Stimulated activated CD4-positive, alpha-beta T cell treated with anti-CD3 and anti-CD28 coated beads, Interleukin-2, amount 100 ng/mL, for 48 hours (primary cell): ENCODE measurements around the gene MEG3.

Source experiments
- DNase-seq, 2 donors: peaks; one replicate each; pipeline ENCODE4 v3.0.0-alpha.2; 2020

MEG3 gene

DNA sequence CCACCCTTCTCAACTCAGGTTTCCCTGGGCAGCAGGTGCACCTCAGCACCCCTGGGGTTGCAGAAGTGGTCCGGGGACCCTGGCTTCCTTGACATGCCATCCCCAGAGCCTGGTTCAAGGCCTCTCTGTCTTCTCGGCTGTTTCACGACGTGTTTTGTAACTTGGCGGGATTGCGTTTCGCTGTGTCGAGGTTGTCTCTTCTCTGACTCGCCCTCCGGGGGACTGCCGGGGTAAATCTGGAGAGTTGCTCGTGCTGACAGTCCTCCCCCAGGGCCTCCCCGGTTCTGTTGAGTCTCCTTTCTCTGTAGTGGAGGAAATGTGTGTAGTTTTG lies 25.6 kb downstream of the MEG3 start:
- no peak for DNase-seq

GRCh38 chr14:100851946-100852620 lies 26.2 kb downstream of the MEG3 start:
- no peak for DNase-seq

GRCh38 chr14:100854435-100854834 lies 28.5 kb downstream of the MEG3 start:
- DNase-seq = no peak

DNA sequence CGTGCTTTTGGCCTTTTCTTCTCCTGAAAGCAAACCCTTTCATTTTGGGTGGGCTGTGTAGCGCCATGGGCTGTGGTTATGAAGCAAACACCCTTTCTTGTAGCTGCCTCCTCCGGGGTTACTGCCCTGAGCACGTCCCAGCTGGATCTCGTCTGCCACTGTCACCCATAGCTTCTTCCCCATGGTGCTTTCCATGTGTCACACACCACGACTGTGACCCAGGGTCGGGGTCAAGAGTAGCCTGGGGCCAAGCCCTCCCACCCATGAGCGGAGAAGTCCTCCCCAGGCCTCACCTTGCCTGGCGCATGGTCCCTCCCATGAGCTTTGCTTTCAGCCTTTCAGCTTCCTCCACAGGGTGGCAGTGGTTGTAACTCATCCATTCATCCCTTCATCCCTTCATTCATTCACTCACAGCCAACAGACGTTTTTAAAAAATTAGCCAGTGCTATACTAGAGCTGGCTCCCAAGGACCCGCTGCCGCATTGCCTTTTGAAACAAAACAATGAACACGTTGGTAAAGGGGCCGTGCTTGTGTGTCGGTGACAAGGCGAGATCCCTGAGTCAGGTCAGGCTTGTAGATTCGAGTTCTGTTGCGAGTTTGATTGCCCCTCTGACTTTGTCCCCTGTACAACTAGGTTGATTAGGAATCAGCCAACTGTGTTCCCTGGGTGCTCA lies 29.5 kb downstream of the MEG3 start:
- DNase-seq = no peak

DNA sequence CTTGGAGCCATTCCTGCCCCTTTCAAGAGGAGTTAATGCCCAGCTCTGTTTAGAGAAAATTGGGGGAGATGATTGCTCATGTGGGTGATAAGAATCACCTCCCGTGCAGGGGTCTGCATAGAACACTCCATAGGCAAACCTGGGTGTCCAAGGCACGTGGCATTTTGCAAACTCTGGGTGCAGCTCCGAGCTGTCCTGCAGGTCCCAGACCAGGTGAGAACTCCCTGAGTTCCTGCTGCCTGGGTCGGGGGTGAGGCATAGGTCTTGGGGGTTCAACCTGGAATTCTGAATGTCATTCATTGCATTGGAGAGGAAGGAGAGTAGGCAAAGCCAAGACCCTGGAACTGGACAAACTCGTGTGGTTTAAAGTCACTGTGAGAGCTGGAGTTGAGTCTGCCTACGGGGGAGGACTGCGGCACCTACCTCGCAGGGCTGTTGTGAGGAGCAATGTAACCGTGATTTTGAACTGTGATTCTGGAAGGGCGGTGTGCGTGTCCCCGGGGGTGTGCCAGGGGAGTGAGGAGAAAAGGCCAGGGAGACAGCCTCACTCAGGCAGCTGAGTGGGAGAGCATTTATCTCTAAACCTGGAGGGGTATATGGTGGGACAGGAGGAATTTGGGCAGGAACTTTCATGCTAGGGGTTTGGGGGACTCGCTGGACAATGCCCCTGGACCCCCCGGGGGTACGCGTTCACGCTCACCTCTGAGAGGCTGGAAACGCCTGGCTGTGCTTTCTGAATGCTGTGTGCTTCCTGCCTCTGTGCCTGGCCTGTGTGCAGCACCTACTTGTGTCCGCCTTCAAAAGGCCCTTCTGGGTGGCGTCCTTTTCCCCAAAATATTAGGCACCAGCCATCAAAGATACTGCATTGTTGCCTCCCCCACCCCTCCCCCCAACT lies 30.4 kb downstream of the MEG3 start:
- DNase-seq = no peak

GRCh38 chr14:100857233-100857922 lies 31.5 kb downstream of the MEG3 start:
- DNase-seq = no peak

DNA sequence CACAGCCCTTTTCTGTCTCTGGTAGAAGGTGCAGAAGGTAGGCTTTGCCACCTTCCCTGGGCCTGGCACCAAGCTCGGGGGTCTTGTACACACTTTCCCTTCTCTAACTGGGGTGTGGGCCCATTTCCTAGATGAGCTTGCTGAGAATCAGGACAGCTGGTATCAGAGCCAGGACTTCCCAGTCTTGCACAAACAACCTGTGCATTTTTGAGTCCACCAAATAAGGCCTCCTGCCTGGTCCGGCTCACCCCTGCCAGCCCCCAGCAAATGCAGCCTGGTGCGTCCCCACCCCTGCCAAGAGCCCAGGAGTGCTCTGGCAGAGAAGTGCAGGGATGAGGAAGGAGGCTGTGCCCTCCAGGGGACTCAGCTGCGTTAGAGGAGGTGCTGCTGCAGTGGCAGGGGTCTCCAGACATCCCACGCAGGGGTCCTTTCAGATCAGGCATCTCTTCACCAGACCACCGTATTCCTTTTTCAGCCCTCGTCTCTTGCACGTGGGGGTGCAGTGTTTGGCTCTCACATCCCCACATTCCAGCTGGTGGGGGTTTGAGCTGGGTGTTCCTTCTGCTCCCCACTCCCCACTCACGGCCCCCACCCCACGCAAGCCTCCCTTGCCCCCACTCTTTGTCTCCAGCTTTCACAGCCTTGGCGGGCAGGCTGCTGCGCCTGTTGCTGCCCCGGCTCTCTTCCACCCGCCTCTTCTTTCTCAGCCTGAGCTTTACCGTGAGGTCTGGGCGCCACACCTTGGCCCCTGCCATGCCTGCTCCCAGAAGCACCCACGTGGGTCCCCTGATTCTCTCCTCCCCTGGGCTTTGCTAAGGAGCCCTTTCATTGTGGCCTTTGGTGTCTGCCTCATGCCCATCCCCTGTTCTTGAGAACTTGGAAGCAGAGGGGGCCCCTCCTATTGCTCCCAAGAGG lies 32.3 kb downstream of the MEG3 start:
- DNase-seq = no peak

- DNase-seq = no peak
Observed at GRCh38 chr14:100858838-100859220, 32.9 kb downstream of the MEG3 start.

GRCh38 chr14:100859781-100860180 lies 33.9 kb downstream of the MEG3 start:
- no peak for DNase-seq

DNA sequence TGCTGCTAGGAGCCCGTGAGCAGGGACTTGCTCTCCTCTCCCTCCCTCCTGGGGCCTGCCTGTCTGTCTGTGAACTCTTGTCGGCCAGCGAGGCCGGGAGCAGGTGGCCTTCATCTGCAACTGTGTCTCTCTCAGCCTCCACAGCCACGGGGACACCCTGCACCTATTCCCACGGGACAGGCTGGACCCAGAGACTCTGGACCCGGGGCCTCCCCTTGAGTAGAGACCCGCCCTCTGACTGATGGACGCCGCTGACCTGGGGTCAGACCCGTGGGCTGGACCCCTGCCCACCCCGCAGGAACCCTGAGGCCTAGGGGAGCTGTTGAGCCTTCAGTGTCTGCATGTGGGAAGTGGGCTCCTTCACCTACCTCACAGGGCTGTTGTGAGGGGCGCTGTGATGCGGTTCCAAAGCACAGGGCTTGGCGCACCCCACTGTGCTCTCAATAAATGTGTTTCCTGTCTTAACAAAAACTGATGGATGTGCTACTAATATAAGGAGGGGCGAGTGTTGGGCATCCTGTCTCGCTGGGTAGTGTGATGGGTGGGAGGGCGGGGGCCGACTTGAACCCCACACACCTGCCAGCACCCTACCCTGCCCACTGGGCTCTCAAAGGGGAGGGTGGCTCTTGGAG lies 34.8 kb downstream of the MEG3 start:
- no peak for DNase-seq

DNA sequence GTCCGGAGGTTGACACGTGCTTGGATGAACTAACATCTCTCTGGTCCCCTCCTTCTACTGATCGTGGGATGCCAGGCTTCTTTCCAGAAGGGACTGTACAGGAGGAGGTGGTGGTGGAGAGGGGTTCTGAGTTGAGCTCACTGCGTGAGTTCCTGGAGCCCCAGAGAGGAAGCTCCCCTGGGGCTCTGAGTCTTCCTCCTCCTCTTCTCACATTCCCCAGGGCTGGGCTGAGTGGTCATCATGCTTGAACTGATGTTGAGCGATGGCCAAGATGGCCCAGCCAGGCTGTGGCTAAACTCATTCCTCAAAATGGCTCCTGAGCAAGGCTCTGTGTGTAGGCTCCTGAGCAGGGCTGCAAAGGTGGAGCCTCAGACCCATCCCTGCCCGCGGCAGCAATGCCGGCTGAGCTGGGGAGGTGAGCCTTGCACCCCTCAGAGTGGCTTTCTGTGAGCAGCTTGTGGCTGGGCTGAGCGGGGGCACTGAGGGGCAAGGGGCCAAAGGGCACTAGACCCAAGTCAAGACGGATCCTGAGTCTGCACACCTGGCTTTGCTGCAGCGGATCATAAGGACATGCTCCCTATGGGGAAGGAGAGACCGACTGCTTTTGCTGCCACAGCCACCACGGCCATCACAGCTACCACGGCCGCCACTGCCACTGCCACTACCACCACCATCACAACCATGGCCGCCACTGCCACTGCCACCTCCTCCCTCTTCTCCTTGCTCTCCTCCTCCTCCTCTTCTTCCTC lies 35.4 kb downstream of the MEG3 start:
- no peak for DNase-seq

GRCh38 chr14:100861937-100862247 lies 36.0 kb downstream of the MEG3 start:
- no peak for DNase-seq

- no peak for DNase-seq
Observed at GRCh38 chr14:100862277-100862676, 36.4 kb downstream of the MEG3 start.

DNA sequence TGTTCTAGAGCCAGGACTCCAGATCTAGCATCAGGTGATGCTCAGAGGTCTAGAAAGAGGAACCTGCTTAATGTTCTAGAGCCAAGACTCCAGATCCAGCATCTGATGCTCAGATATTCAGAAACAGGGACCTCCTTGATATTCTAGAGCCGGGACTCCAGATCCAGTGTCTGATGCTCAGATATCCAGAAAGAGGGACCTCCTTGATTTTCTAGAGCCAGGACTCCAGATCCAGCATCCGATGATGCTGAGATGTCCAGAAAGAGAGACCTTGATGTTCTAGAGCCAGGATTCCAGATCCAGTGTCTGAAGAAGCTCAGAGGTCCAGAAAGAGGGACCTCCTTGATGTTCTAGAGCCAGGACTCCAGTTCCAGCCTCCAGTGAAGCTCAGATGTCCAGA lies 36.9 kb downstream of the MEG3 start:
- no peak for DNase-seq

- DNase-seq = no peak
Observed at GRCh38 chr14:100864206-100864605, 38.3 kb downstream of the MEG3 start.

DNA sequence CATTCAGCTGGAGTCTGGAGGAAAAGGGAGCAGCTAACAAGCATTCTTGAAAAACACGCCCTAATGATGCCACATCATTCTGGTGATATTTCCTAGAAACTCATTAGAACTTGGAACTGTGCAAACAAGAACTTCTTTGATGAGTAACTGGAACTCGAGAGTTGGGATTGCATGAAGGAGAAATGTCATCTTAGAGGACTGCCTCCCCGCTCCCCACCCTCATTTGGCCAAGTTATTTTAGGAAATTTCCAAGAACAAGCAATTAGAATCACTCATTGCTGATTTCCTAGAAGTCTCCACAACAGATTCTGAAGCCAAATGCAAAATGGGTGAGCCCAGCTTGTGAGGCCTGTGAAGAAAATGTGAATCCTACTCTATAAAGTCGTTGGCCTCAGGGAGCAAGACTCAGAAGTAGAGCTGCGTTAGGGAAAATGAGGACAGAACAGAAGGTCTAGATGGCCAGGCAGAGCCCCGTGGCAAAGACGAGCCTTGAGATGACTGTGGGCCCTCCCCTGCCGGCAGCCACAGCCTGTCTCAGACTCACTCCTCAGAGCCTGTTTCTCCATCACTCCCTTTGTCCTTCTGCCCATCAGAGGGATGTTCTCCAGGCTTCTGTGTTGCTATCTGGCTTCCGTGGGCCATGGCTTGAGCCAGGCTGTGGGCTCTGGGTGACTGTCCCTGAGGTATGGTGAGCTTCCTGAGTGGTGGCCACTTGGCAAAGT lies 39.2 kb downstream of the MEG3 start:
- DNase-seq = no peak

- no peak for DNase-seq
Observed at GRCh38 chr14:100865682-100866591, 40.0 kb downstream of the MEG3 start.

- no peak for DNase-seq
Observed at GRCh38 chr14:100866666-100867630, 41.0 kb downstream of the MEG3 start.
